ENCODE results near the gene PRPSAP2. TPM values are rescaled to one million over a fixed set of nuclear protein-coding genes. Genes with fewer than 3 reads are reported as not detected.
"Not testable (repeated sequence)": the region's sequence is repeated elsewhere in the genome, so short reads cannot be mapped to it uniquely, and the experiment has no call there.

PRPSAP2 gene, protein sequence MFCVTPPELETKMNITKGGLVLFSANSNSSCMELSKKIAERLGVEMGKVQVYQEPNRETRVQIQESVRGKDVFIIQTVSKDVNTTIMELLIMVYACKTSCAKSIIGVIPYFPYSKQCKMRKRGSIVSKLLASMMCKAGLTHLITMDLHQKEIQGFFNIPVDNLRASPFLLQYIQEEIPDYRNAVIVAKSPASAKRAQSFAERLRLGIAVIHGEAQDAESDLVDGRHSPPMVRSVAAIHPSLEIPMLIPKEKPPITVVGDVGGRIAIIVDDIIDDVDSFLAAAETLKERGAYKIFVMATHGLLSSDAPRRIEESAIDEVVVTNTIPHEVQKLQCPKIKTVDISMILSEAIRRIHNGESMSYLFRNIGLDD
- total RNA-seq (ENCODE audit: low replicate concordance) = 100 and 145 TPM in 2 replicates

DNA sequence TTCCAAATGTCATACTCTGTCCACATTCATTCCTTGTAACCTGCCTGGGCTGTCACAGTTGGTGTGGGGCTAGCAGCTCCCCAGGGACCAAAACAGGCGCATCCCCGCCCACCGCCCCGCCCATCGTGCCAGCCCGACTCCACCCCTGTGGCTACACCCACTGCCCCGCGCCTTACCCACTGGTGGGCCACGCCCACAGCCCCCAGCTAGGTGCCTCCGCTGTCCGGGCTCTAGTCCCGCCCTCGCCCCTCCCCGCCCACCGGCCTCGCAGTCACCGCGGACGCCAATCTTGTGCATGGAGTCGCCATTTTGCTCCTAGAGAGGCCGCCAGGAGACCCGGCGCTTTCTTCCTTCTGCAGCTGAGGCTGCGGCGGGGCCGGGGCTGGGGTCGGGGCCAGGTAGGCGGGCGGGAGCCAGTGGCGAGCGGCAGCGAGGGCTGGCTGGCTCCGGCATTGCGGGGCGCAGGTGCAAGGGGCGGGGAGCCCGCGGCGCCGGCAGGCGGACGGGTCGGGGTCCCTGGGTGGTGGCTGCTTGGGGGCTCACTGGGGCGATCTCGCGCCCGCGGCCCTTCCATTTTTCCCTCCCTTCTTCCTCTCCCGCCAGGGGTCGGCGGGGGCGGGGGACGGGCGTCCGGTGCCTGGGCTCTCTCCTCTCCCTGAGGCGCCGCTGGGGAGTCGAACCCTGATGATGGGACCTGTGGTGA, at the start of gene PRPSAP2:
TSS of gene PRPSAP2 (plus strand) at position 268 of the 703 bp plus-strand sequence. CDS start 7,703 bp downstream, outside the sequence.
- Histone ChIP-seq H3K4me1 (peaks cover 18% of the 10 kb centered on the region), H3K27me3 (no peaks in the 10 kb centered on the region), H3K4me2 (peak within 1 kb of the TSS; percentile 100), H4K20me1 (ENCODE audit: low read depth) (peaks cover 34% of the 10 kb centered on the region), H3K4me3 (peak within 1 kb of the TSS; percentile 96), H3K79me2 (ENCODE audit: low read depth) (peaks cover 64% of the 10 kb centered on the region), H3F3A (ENCODE audit: low read depth) (peaks cover 24% of the 10 kb centered on the region), H3K36me3 (no peaks in the 10 kb centered on the region), H3K27ac (peak within 1 kb of the TSS; percentile 97), H2AFZ (replicated peaks) (peak within 1 kb of the TSS; percentile 75), H3K9me3 (ENCODE audit: low read depth) (no peaks in the 10 kb centered on the region), H3K9ac (peak within 1 kb of the TSS; percentile 93)
- H3K36me3 Mint-ChIP-seq = peaks cover 9% of the 10 kb centered on the region
- H3K4me3 Mint-ChIP-seq = peak within 1 kb of the TSS; percentile 95
- H3K27ac Mint-ChIP-seq = peak within 1 kb of the TSS; percentile 0
- peaks cover 4% of the 10 kb centered on the region for H3K27me3 Mint-ChIP-seq (ENCODE audit: insufficient read depth, low read depth)
- DNase-seq (ENCODE audit: low spot score) = peak; percentile 98
- TF ChIP-seq, protein P1, sequence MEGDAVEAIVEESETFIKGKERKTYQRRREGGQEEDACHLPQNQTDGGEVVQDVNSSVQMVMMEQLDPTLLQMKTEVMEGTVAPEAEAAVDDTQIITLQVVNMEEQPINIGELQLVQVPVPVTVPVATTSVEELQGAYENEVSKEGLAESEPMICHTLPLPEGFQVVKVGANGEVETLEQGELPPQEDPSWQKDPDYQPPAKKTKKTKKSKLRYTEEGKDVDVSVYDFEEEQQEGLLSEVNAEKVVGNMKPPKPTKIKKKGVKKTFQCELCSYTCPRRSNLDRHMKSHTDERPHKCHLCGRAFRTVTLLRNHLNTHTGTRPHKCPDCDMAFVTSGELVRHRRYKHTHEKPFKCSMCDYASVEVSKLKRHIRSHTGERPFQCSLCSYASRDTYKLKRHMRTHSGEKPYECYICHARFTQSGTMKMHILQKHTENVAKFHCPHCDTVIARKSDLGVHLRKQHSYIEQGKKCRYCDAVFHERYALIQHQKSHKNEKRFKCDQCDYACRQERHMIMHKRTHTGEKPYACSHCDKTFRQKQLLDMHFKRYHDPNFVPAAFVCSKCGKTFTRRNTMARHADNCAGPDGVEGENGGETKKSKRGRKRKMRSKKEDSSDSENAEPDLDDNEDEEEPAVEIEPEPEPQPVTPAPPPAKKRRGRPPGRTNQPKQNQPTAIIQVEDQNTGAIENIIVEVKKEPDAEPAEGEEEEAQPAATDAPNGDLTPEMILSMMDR (IDR thresholded peaks at IDR 0.05) = no peak
- TF ChIP-seq EZH2 (IDR thresholded peaks at IDR 0.05) (no peak), EZH2phosphoT487 (IDR thresholded peaks at IDR 0.05) (no peak)
- peaks cover 34% of the 10 kb centered on the region for H3K4me1 Mint-ChIP-seq
- H3K9me3 Mint-ChIP-seq = no peaks in the 10 kb centered on the region

DNA sequence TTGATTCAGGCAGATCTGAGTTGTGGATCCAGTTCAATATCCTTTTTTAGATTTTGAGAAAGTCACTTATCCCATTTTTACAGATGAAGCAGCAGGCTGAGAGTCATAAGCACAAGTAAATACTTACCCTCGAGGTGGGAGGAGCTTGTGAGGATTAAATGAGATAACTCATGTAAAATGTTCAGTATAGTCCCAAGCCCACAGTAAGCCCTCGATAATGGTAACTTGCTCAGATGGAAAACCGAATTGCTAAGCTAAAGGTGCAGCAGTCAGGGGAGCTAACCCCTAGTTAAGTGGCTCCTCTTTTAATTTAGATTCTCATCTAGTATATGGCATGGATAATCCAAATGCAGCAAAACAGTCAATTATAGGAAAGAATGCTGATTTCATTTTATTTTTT, 42.0 kb upstream of the PRPSAP2 start:
- not testable (repeated sequence) for H3K36me3 ChIP-seq; H3K36me3 Mint-ChIP-seq; H3K79me2 ChIP-seq (ENCODE audit: low read depth); H3K27me3 ChIP-seq; H3K9me3 Mint-ChIP-seq; DNase-seq (ENCODE audit: low spot score); H3K27me3 Mint-ChIP-seq (ENCODE audit: insufficient read depth, low read depth); H3K4me1 ChIP-seq; H3K9me3 ChIP-seq (ENCODE audit: low read depth); H2AFZ ChIP-seq (replicated peaks); H3K27ac Mint-ChIP-seq; H3F3A ChIP-seq (ENCODE audit: low read depth); H3K4me3 Mint-ChIP-seq; H3K27ac ChIP-seq; H3K9ac ChIP-seq; H4K20me1 ChIP-seq (ENCODE audit: low read depth); H3K4me1 Mint-ChIP-seq; H3K4me3 ChIP-seq; H3K4me2 ChIP-seq

DNA sequence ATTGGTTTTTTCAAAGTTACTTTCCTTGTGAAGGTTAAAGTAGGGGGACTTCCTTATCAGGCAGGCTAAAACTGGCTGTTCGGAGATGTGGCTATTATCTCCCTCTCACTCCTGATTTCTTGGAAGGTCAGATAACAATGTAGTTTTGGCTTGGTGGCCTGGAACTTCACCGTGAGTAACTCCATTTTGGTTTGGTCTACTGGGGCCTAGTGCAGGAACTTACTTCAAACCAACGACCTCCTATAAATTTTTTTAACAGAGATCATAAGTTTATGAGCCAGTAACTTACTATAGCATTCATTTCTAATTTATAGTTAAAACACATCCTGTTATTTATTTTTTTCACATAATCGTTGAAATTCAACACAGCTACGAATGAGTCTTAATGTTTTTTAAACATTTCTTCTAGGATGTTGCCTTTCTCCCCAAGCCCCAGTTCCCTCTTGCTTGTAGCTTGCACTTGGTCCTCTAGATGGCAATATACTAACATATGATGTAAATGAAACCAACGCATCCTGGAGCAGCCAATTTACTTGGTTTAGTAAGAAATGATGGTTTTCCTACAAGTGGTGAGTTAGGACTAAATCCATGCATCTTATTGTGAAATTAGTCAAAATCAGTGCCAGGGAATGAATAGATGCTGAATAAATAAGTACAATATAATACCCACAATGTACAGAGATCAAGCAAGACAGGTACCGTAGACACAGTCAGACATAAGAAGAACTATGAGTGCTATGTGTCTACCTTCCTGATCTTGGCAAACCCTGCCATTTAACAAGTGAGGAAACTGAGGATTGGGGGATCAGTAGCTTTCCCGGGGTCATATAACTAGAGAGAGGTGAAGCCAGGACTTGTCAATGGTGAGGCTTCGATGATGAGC, 41.2 kb upstream of the PRPSAP2 start:
- not testable (repeated sequence) for H3K36me3 Mint-ChIP-seq; H3K4me3 ChIP-seq; H3K4me1 Mint-ChIP-seq; H3K27ac ChIP-seq; H3K36me3 ChIP-seq; H3K79me2 ChIP-seq (ENCODE audit: low read depth); H3K4me1 ChIP-seq; H4K20me1 ChIP-seq (ENCODE audit: low read depth); H3K4me3 Mint-ChIP-seq; H3K27ac Mint-ChIP-seq; H3K9me3 Mint-ChIP-seq; H3K4me2 ChIP-seq; H3F3A ChIP-seq (ENCODE audit: low read depth); H3K27me3 Mint-ChIP-seq (ENCODE audit: insufficient read depth, low read depth); H3K9ac ChIP-seq; H3K9me3 ChIP-seq (ENCODE audit: low read depth); H3K27me3 ChIP-seq
- peak overlapping the region; percentile 4 for H2AFZ ChIP-seq (replicated peaks)
- TF ChIP-seq, protein P1 (IDR thresholded peaks at IDR 0.05) = peak; percentile 72
- DNase-seq (ENCODE audit: low spot score) = peak; percentile 78

DNA sequence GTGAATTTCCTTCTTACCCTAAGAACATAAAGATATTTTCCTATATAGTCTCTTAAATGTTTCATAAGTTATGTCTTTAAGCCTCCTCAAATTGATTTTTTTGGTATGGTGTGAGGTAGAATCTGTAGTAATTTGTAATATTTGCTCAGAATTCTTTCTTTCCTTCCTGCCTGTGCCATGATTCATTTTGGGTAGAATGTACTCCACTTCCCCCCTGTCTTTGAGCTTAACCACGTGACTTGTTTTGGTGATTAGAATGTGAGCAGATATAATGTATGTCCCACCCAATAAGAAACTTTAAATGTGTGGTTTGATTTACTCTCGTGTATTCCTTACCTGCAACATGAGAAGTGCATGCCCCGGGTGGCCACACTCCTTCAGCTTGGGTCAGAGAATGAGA, 36.5 kb upstream of the PRPSAP2 start:
- not testable (repeated sequence) for H2AFZ ChIP-seq (replicated peaks); H3K27ac Mint-ChIP-seq; H3K4me1 Mint-ChIP-seq; H3K27ac ChIP-seq; H3K9me3 ChIP-seq (ENCODE audit: low read depth); H4K20me1 ChIP-seq (ENCODE audit: low read depth); H3K36me3 ChIP-seq; H3K79me2 ChIP-seq (ENCODE audit: low read depth); H3K27me3 Mint-ChIP-seq (ENCODE audit: insufficient read depth, low read depth); H3F3A ChIP-seq (ENCODE audit: low read depth); H3K4me3 ChIP-seq; DNase-seq (ENCODE audit: low spot score); H3K36me3 Mint-ChIP-seq; H3K4me1 ChIP-seq; H3K4me3 Mint-ChIP-seq; H3K9ac ChIP-seq; H3K27me3 ChIP-seq; H3K4me2 ChIP-seq; H3K9me3 Mint-ChIP-seq

DNA sequence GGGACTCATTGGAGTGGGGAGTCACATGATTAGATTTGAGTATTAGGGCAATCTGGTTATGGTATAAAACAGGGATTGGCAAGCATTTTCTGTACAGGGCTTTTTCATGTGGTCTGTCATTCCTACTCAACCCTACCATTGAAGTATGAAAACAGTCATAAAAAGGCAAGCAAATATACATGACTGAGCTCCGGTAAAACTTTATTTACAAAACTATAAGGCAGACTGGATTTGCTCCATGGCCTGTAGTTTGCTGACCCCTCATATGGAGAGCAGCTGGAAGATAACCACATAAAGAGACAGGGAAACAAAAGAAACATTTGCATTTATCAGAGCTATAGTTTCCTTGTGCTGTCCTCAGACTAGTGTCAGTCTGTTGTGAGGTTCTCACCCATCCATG, 30.3 kb upstream of the PRPSAP2 start:
- not testable (repeated sequence) for H3K9ac ChIP-seq; H3K9me3 Mint-ChIP-seq; H2AFZ ChIP-seq (replicated peaks); H3K4me3 Mint-ChIP-seq; H3K36me3 Mint-ChIP-seq; DNase-seq (ENCODE audit: low spot score); H3K4me1 ChIP-seq; H3K4me2 ChIP-seq; H3K36me3 ChIP-seq; H3K9me3 ChIP-seq (ENCODE audit: low read depth); H4K20me1 ChIP-seq (ENCODE audit: low read depth); H3K4me1 Mint-ChIP-seq; H3F3A ChIP-seq (ENCODE audit: low read depth); H3K79me2 ChIP-seq (ENCODE audit: low read depth); H3K27ac ChIP-seq; H3K27me3 Mint-ChIP-seq (ENCODE audit: insufficient read depth, low read depth); H3K27ac Mint-ChIP-seq; H3K4me3 ChIP-seq; H3K27me3 ChIP-seq

Measured in neural progenitor cell (in vitro differentiated cells).